Stimulated activated CD8-positive, alpha-beta memory T cell treated with anti-CD3 and anti-CD28 coated beads, Interleukin-7, amount 100 ng/mL, for 48 hours (primary cell): ENCODE measurements around the gene GRIA4.
"Not testable (repeated sequence)": the region's sequence is repeated elsewhere in the genome, so short reads cannot be mapped to it uniquely, and the experiment has no call there.

Experiments used
- DNase-seq, 2 donors: peaks; one replicate each; pipeline ENCODE4 v3.0.0-alpha.2; 2020; ENCODE audit warnings: low read depth in 1 of 2; ENCODE audit errors: extremely low read depth in 1 of 2

GRIA4 gene

GRCh38 chr11:105986554-105986953 lies 376.7 kb downstream of the GRIA4 start:
- no peak for DNase-seq

GRCh38 chr11:105988197-105988596 lies 378.3 kb downstream of the GRIA4 start:
- DNase-seq = no peak

GRCh38 chr11:105989124-105989523 lies 379.3 kb downstream of the GRIA4 start:
- no peak for DNase-seq

GRCh38 chr11:105991888-105992287 lies 382.0 kb downstream of the GRIA4 start:
- no peak for DNase-seq

- no peak for DNase-seq
These were observed 391.6 kb downstream of the GRIA4 start for GRCh38 chr11:106001304-106002012.

- DNase-seq = not testable (repeated sequence)
These were observed 393.2 kb downstream of the GRIA4 start for GRCh38 chr11:106003094-106003493.

- no peak for DNase-seq
These were observed 401.6 kb downstream of the GRIA4 start for GRCh38 chr11:106011481-106011880.

- no peak for DNase-seq
These were observed 402.9 kb downstream of the GRIA4 start for GRCh38 chr11:106012744-106013143.

- DNase-seq = no peak
These were observed 404.2 kb downstream of the GRIA4 start for GRCh38 chr11:106014035-106014434.

- DNase-seq = no peak
These were observed 404.7 kb downstream of the GRIA4 start for GRCh38 chr11:106014620-106015019.

GRCh38 chr11:106015066-106015465 lies 405.2 kb downstream of the GRIA4 start:
- DNase-seq = no peak

GRCh38 chr11:106017093-106017492 lies 407.2 kb downstream of the GRIA4 start:
- DNase-seq = no peak

- DNase-seq = no peak
These were observed 411.5 kb downstream of the GRIA4 start for GRCh38 chr11:106021181-106021966.

GRCh38 chr11:106021967-106022794 lies 412.3 kb downstream of the GRIA4 start, which contains the start of gene MSANTD4:
TSS of gene MSANTD4 (minus strand) at chr11:106022240. CDS start at chr11:106010917, 11,323 bp downstream.
- DNase-seq = peak; percentile 90 to 97

GRCh38 chr11:106022795-106023275 lies 413.0 kb downstream of the GRIA4 start:
- no peak for DNase-seq

GRCh38 chr11:106030609-106031008 lies 420.7 kb downstream of the GRIA4 start:
- no peak for DNase-seq

- DNase-seq = no peak
These were observed 421.4 kb downstream of the GRIA4 start for GRCh38 chr11:106031202-106031810.
